ENCODE results near the gene NLRP3. TPM values are rescaled to one million over a fixed set of nuclear protein-coding genes. Genes with fewer than 3 reads are reported as not detected.
A peak's percentile ranks its signal among the peaks of the same experiment; 100 is the strongest.

Gene NLRP3
- total RNA-seq, 1 experiment from 2014 or later: not detected

GRCh38 chr1:247400685-247401084, 15.3 kb upstream of the NLRP3 start:
- H3K79me1 ChIP-seq (ENCODE audit: insufficient read depth, low read depth, low read length, poor library complexity, severe bottlenecking): no peaks in the 10 kb centered on the region
- H3K79me2 ChIP-seq (ENCODE audit: insufficient read depth, low read length): no peaks in the 10 kb centered on the region
- no peak overlapping the region for H2BK120ac ChIP-seq (ENCODE audit: low read depth, low read length, poor library complexity, severe bottlenecking)
- no peak overlapping the region for H3K9ac ChIP-seq (ENCODE audit: extremely low read depth, insufficient read length, low read length)
- WGBS (ENCODE audit: extremely low coverage, insufficient read length, low lambda C conversion rate): no CpG with 5 or more reads among the region's 3 CpGs
- H3K23me2 ChIP-seq (ENCODE audit: insufficient read length, low read depth, low read length, poor library complexity, severe bottlenecking): no peaks in the 10 kb centered on the region
- H3K4me2 ChIP-seq (ENCODE audit: insufficient read depth, insufficient read length, low read length): no peak overlapping the region
- H3K27me3 ChIP-seq (ENCODE audit: insufficient read depth, low read length): no peaks in the 10 kb centered on the region
- TF ChIP-seq, protein P1, sequence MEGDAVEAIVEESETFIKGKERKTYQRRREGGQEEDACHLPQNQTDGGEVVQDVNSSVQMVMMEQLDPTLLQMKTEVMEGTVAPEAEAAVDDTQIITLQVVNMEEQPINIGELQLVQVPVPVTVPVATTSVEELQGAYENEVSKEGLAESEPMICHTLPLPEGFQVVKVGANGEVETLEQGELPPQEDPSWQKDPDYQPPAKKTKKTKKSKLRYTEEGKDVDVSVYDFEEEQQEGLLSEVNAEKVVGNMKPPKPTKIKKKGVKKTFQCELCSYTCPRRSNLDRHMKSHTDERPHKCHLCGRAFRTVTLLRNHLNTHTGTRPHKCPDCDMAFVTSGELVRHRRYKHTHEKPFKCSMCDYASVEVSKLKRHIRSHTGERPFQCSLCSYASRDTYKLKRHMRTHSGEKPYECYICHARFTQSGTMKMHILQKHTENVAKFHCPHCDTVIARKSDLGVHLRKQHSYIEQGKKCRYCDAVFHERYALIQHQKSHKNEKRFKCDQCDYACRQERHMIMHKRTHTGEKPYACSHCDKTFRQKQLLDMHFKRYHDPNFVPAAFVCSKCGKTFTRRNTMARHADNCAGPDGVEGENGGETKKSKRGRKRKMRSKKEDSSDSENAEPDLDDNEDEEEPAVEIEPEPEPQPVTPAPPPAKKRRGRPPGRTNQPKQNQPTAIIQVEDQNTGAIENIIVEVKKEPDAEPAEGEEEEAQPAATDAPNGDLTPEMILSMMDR (conservative IDR thresholded peaks at IDR 0.05): peak; percentile 60
- no peak overlapping the region for H2BK5ac ChIP-seq (ENCODE audit: insufficient read length, low read length)
- Mint-ChIP-seq H3K36me3 (ENCODE audit: insufficient read depth in 1 of 3, low read depth in 3 of 3) (no peaks in the 10 kb centered on the region), H3K4me3 (no peak overlapping the region), H3K9me3 (no peaks in the 10 kb centered on the region; a peak in 1 of 5 replicates), H3K27me3 (ENCODE audit: low read depth) (no peaks in the 10 kb centered on the region), H3K4me1 (peaks cover 0 to 5% of the 10 kb centered on the region in 2 experiments; a peak in 2 of 4 replicates), H3K27ac (no peak overlapping the region)
- H2BK15ac ChIP-seq (ENCODE audit: low read depth, low read length): no peak overlapping the region
- H4K8ac ChIP-seq (replicated peaks; ENCODE audit: insufficient read length, low read depth, low read length): no peak overlapping the region
- no peaks in the 10 kb centered on the region for H3K9me3 ChIP-seq (ENCODE audit: control insufficient read depth, low read depth, low read length)
- H4K91ac ChIP-seq (ENCODE audit: insufficient read length, low read depth, low read length): no peak overlapping the region
- no peak overlapping the region for H3K14ac ChIP-seq (ENCODE audit: insufficient read depth, low read length)
- H2AK5ac ChIP-seq (ENCODE audit: insufficient read length, low read length): no peak overlapping the region
- H2AFZ ChIP-seq (ENCODE audit: low read length): peak overlapping the region; percentile 78
- H3K27ac ChIP-seq (ENCODE audit: insufficient read length, low read depth, low read length): no peak overlapping the region
- H4K20me1 ChIP-seq (ENCODE audit: control insufficient read depth, insufficient read depth, insufficient read length): no peaks in the 10 kb centered on the region
- H2BK12ac ChIP-seq (ENCODE audit: insufficient read length, low read depth, low read length): no peak overlapping the region
- no peak overlapping the region for H3K56ac ChIP-seq (ENCODE audit: insufficient read length, low read depth, low read length)
- no peak overlapping the region for H3T11ph ChIP-seq (ENCODE audit: low read length)
- H3K18ac ChIP-seq (ENCODE audit: insufficient read length, low read depth, low read length): no peak overlapping the region
- H3K4ac ChIP-seq (ENCODE audit: low read depth, low read length): no peak overlapping the region
- no peak overlapping the region for H2BK20ac ChIP-seq (ENCODE audit: low read depth, low read length, poor library complexity, severe bottlenecking)
- no peaks in the 10 kb centered on the region for H3K4me1 ChIP-seq (ENCODE audit: insufficient read depth, low read length)
- H4K5ac ChIP-seq (ENCODE audit: insufficient read length, low read depth, low read length): no peak overlapping the region
- no peak overlapping the region for H3K23ac ChIP-seq (ENCODE audit: insufficient read length, low read depth, low read length)
- no peak for DNase-seq

Data from H9 (cell line).